Astrocyte of the cerebellum (primary cell): ENCODE data around the gene NUDT13.

ENCODE experiments used
- DNase-seq: peaks from one replicate; pipeline ENCODE4 v3.0.0-alpha.2; 2011; ENCODE audit warnings: low read depth
- H3K4me3 ChIP-seq: 2 replicates; pipeline ENCODE4 v1.5.1; 2011; ENCODE audit warnings: mild to moderate bottlenecking, low read depth, low read length, moderate library complexity
- in situ Hi-C: cut with HindIII; loops from 2 replicates; pipeline ENCODE4 v1.10.0; 2017; ENCODE audit warnings: low sequenced_read_pairs
- TF ChIP-seq, protein P1 (sequence below): IDR thresholded peaks from 2 replicates; pipeline ENCODE4 v1.5.1; 2012; ENCODE audit warnings: low read length, low read depth, moderate library complexity, mild to moderate bottlenecking; ENCODE audit errors: missing control alignments

NUDT13 gene

DNA sequence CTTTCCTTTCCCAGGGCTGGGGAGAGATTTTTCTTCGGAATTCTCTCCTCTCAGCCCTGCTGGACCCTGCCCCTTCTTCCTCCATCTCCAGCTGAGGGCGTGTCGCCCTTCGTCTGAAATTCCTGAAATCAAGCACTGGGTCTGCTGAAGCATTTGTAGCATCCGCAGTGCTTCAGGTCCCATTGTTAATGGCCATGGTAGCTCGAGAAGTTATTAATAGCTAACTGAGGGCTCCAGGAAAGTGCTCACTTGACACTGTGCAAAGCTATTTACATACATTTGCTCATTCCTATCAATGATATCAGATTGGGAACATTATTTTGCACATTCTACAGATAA, 58.2 kb downstream of the NUDT13 start:
- DNase-seq: no peak
- H3K4me3 ChIP-seq: peak overlapping the region; percentile 74
- TF ChIP-seq, protein P1, sequence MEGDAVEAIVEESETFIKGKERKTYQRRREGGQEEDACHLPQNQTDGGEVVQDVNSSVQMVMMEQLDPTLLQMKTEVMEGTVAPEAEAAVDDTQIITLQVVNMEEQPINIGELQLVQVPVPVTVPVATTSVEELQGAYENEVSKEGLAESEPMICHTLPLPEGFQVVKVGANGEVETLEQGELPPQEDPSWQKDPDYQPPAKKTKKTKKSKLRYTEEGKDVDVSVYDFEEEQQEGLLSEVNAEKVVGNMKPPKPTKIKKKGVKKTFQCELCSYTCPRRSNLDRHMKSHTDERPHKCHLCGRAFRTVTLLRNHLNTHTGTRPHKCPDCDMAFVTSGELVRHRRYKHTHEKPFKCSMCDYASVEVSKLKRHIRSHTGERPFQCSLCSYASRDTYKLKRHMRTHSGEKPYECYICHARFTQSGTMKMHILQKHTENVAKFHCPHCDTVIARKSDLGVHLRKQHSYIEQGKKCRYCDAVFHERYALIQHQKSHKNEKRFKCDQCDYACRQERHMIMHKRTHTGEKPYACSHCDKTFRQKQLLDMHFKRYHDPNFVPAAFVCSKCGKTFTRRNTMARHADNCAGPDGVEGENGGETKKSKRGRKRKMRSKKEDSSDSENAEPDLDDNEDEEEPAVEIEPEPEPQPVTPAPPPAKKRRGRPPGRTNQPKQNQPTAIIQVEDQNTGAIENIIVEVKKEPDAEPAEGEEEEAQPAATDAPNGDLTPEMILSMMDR: no peak
- in situ Hi-C loops: no loop called here

DNA sequence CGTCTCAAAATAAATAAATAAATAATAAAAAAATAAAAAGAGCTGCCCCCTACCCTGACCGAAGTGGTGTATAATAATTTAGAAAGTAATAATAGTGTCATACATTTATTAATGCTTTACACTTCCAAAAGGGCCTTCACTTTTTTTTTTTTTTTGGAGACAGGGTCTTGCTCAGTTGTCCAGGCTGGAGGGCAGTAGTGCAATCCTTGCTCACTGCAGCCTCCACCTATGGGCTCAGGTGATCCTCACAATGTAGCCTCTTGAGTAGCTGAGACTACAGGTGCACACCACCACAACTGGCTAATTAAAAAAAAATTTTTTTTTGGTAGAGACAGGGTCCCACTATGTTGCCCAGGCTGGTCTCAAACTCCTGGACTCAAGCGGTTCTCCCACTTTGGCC, 59.1 kb downstream of the NUDT13 start:
- in situ Hi-C loops: no loop called here
- no peak for DNase-seq
- no peak overlapping the region for H3K4me3 ChIP-seq
- TF ChIP-seq, protein P1: no peak

DNA sequence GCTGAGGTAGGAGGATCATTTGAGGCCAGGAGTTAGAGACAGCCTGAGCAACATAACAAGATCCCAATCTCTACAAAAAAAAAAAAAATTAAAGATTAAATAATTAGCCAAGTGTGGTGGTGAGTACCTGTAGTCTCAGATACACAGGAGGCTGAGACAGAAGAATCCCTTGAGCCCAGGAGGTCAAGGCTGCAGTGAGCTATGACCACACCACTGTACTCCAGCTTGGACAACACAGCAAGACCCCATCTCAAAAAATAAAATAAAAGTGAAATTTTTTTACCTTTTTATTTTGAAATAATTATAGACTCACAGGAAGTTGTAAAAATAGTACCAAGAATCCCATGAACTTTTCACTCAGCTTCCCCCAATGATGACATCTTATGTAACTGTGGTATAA, 62.6 kb downstream of the NUDT13 start:
- no peak for DNase-seq
- TF ChIP-seq, protein P1: no peak
- in situ Hi-C loops: no loop called here
- H3K4me3 ChIP-seq: no peak overlapping the region

DNA sequence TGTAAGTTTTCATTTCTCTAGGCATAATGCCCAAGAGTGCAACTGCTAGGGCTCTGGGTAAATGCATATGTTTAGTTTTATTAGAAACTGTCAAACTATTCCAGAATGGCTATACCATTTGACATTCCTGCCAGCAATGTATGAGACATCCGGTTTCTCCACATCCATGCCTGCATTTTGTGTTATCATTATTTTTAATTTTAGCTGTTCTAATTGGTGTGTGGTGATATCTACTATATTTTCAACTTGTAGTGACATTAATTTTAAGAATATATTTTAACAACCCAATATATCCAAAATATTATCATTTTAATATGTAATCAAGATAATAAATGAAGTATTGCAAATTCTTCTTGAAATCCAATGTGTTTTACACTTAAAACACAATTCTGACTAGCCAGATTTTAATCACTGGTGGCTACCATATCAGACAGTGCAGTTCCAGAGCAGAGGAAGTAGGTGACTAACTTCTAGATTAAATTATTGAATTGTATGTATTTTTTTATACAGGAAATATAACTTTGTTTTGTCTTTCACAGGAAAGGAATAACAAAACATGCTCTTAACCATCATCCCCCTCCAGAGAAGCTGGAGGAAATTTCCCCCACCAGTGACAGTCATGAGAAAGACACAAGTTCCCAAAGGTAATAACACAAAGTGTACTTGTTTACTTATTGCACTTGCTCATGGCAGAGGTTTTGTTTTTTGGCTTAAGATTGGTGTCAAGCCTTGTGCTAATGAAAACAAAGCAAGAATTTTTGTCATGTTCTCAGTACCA, 64.1 kb downstream of the NUDT13 start:
- in situ Hi-C loops: no loop called here
- TF ChIP-seq, protein P1: no peak

More for the DNA sequence above, 64.1 kb downstream of the NUDT13 start:
- H3K4me3 ChIP-seq: no peak overlapping the region
- DNase-seq: no peak
